GM12801 (cell line): Measurements from ENCODE around the gene ASB18.

Experiments
- CTCF ChIP-seq: IDR thresholded peaks from one replicate; pipeline ENCODE4 v1.5.1; 2011; ENCODE audit warnings: control low read depth; ENCODE audit not compliant: insufficient read length; ENCODE audit errors: extremely low read depth

Gene ASB18

DNA sequence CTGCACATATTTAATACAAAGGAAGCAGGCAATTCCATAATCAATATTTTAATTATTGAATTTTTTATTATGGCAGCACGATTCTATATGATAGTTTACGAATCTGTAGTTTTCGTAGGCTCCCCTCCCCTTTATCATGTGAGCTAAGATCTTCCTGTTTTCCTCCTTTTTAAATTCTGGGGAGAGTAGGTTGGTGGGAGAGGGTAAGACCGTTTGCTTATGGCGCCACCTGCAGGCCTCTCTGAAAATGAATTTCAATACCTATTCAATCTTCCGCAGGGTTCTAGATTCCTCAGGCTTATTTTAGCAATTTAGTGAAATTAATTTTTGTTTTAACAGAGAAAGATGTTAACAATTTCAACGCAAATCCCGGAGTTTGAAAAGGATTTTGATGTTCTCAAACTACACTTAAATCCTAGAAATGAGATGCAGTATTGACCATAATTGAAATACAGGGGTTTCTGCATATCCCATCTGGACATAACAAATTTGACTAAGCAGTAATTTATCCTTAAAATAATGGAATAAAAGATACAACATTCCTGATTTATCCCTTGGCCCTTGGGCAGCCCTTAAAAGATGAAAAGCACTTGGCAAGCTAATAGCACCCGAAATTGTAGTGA, 83.3 kb downstream of the ASB18 start:
- no peak for TF ChIP-seq CTCF

DNA sequence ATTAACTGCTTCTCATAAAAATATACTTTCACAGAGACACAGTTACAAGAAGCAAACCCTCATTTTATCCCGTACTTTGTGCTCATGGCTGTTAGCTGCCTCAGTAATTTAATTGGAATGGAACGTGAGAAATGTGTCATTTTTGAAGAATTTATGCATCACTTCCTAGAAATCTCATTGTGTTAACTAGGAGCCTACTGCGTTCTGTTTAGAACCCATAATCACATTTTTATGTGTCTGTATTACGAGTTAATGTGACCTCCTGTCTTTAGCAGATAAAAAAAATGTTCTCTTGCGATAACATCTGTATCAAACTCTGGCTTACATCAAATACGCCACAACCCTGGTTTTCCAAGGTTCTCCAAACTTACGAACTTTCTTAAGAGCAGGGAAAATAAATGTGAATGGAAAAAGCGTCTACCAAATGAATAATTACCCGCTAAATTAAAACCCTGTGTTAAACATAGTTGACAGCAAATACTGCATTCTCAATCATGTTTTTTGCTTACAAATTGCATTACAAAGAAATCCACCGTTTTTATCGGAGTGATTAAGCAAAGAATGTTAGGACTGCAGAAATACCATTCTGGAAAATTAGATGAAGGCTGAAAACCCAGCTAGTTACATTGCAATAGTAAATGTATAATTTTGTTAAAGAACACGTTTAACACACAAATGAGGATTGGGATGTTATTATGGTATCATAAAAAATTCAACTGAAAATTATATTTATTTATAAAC, 84.0 kb downstream of the ASB18 start:
- no peak for TF ChIP-seq CTCF

DNA sequence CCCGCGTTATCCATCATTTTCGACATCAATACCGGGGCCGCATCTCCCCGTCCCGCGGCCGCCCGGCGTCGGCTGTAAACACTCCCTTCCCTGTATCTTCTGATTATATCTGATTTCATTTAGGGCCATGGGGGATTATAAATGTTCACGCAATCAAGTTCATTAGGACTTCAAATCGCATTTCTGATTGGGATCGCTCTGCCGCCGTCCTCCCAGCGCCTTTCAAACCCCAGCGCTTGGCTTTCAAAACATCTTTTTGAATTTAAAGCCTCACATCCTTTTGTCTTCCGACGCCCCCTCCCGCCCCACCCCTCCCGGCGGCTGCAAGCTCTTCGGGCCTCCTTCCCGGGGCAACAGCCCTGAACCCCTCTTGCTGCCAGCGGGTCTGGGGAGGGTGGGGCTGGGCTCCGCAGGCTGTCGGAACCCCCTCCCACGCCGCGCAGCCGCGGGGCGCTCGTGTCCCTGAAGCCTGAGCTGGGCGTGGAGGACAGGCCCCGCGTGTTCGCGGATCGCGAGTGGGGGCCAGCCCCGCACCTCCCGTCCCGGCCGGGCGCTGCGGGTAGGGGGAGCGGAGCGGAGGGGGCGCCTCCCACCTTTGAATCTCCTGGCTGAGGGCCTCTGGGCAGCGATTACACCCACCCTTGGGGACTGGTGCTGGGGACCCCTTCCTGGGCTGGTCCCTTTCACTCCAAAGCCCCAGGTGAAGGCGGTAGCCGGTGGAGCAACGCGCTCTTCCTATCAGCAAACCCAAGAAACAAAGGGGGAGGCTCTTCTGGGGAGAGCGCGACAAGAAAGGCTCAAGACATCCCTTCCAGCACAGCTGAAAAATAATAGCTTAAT, 84.8 kb downstream of the ASB18 start:
- no peak for TF ChIP-seq CTCF

- TF ChIP-seq CTCF = no peak
These were observed 85.3 kb downstream of the ASB18 start for GRCh38 chr2:236178890-236179235.

- no peak for TF ChIP-seq CTCF
These were observed 86.0 kb downstream of the ASB18 start for GRCh38 chr2:236177967-236178889.

DNA sequence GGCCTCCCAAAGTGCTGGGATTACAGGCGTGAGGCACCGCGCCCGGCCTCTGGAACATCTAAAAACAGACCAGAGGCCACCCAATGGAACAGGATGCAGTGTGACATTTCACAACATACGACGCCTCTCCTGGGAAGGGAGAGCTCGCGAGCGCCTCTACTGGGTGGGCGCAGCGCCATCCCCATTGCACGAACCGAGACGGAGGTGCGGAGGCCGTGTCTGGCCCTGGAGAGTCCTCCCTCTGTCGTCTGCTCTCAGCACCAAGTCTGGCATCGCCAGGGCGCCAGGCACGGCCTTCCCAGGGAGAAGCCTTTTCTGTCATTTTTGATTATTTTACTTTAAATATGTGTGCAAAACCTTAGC, 86.6 kb downstream of the ASB18 start:
- TF ChIP-seq CTCF = no peak
